Activated CD8-positive, alpha-beta memory T cell treated with anti-CD3 and anti-CD28 coated beads for 4 hours (primary cell): Measurements from ENCODE around the gene QRSL1.
"Not testable (repeated sequence)": the region's sequence is repeated elsewhere in the genome, so short reads cannot be mapped to it uniquely, and the experiment has no call there.

ENCODE experiments used
- DNase-seq, 2 donors: peaks; one replicate each; pipeline ENCODE4 v3.0.0-alpha.2; 2020; ENCODE audit warnings: low read depth in 2 of 2

The QRSL1 gene

DNA sequence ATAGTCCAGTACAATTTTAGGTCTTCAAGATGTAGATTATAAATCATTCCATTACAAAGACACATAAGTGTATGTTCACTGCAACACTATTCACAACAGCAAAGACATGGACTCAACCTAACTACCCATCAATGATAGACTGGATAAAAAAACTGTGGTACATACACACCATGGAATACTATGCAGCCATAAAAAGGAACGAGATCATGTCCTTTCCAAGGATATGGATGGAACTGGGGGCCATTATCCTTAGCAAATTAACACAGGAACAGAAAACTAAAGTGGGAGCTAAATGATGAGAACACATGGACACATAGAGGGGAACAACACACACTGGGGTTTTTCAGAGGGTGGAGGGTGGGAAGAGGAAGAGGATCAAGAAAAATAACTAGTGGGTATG lies 6.3 kb upstream of the QRSL1 start:
- DNase-seq = no peak

DNA sequence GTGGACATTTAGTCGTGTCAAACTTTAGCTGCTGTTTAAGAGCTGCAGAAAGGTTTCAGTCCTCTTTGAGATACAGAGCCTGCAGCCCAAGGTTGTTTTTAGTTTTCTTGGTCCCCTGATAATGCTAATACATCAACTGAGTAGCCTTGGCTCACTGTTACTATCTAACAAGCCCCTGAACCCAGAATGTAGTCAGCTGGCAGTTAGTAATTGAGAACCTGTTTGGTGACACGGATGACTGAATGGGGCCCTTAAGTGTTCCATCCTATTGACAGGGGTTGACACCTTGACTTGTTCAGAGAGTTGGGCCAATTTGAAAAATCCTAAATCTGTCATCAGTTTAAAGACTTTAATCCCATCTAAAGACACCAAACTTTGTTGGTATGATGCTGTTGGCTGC lies 2.9 kb upstream of the QRSL1 start:
- no peak for DNase-seq

GRCh38 chr6:106627760-106628159 lies 1.6 kb upstream of the QRSL1 start:
- DNase-seq = not testable (repeated sequence)

DNA sequence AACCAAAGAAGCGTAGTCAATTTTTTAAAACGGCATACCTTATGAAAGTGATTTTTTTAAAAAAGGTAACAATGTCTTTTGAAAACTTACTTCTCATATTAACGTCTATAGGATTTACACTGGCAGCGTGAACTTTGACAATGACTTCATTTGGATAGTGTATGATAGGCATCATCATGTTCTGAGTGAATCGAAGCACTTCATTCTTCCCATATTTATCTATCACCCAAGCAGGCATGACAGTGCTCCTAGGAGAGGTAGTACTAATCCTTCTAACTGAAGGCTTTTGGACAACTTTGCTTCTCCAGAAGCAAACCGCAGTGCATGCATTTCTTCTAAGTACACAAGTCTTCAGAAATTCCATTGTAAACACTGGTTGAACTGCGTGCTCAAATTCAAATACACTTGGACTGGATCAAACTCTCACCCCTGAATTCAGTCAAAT lies 698 bp upstream of the QRSL1 start:
- no peak for DNase-seq

DNA sequence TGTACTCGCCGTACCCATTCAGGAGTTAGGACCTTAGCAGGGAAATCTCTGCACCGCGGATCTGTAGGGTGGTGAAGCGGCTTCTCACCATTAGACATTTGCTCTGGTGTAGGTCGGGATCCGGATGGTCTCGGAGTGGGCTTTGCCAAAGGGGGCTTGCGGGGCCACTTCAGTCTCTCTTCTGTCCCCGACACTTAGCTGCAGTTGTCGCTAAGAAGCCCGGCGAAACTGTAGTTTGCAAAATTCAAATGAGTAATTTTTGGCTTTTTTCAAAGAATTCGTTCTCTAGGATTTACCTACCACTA lies 433 bp downstream of the QRSL1 start:
- DNase-seq = no peak

DNA sequence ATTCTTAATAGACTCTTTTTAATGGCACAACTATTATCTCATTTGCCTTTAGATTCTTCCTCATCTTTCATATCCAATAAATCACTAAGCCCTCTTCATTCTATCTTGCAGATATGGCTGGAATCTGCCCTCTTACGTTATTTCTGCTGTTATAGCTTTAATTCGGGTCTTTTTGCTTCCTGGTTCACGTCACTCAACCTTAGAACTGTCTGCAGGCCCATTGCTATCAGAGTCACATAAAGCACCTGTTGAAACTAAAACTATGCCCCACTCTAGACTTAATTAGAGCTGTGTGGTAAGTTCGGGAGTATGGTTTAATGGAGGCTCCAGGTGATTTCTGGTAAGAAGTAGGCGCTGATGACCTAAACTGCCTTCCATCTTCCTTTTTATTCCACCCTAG lies 988 bp downstream of the QRSL1 start:
- no peak for DNase-seq

DNA sequence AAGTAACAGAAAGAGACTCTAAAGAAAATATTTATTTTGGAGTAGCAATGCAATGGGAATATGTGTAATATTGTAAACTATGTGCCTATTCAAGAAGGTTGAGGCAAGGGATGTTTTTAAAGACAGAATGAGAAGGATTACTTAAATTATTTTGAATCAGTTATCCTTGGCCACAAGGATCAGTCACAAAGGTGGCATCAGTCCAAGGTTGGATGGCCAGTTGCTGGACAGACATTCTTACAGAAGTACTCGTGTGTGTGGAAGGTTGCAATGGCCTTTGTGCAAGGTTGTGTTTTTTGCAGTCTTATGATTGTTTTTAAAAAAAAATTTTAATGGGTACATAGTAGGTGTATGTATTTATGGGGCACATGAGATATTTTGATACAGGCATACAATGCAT lies 2.0 kb downstream of the QRSL1 start:
- DNase-seq = no peak

DNA sequence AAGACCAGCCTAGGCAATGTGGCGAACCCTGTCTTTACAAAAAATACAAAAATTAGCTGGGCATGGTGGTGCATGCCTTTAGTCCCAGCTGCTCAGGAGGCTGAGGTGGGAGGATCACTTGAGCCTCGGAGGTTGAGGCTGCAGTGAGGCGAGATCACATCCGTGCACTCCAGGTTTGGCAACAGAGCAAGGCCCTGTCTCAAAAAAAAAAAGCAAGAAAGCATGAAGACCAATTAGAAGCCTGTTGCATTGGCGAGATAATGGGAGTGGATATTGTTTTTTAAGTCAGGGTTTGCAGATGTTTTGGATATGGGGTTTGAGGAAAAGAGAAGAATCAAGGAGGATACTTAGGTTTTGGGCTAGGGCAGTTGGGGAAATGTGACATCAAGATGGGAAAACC lies 5.2 kb downstream of the QRSL1 start:
- no peak for DNase-seq

DNA sequence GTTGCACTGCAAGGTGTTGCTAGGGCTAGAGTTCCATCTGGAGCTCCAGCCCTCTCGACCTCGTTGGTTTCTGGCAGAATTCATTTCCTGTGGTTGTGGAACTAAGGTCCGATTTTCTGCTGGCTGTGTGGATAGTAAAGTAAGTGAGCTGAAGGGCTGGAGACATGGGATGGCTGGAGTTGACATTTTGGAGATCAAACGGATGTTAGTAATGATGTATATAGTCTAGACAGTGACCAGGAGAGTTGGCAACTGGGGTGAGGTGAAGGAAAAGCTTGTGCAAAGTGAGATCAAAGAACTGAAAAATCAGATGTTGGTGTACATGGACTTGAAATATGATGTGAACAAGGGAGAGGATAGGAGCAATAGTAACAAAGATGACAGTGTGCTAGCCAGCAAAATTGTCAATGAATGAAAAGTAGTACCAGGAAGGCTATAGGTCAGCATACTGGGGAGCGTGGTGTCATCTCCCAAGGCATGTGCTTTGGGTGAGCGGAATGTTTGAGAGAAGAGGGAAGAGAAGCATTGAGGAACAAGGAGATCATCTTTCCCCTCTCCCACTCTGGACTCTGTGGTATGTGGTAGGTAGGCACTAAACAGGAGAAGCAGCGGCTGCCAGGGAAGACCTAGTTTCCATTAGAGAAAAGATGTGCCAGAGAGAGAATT lies 7.8 kb downstream of the QRSL1 start:
- DNase-seq = no peak

DNA sequence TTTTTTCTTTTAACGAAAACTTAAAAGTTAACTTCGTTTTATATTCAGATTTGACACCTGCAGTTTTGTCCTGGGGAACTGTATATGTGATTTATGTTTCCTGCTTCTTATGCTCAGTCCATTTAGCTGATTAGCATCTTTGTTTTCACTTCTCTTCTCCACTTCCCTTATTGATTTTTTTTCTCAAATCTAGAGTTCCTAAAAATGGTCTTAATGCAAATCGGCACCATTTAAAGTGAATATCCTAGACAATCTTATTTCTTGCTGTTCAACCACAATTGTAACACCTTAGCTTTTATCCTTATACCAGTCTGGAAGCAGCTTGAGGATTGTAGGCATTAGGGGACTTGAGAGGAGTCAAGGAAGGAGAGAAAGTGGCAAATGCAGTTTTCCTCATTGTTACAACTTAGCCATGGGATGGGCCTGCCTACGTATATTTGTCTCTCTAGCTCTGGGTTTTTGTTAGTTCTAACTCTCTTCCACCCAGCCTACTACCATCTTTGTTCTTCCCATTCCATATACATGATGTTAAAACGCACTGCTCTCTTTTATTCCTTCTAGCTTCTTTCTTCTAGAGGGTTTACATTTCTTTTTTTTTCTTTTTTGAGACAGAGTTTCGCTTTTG lies 8.5 kb downstream of the QRSL1 start:
- no peak for DNase-seq

GRCh38 chr6:106639812-106640211 lies 10.4 kb downstream of the QRSL1 start:
- no peak for DNase-seq

- DNase-seq = no peak
These were observed 13.1 kb downstream of the QRSL1 start for GRCh38 chr6:106642476-106642875.

GRCh38 chr6:106643061-106643460 lies 13.7 kb downstream of the QRSL1 start:
- no peak for DNase-seq

DNA sequence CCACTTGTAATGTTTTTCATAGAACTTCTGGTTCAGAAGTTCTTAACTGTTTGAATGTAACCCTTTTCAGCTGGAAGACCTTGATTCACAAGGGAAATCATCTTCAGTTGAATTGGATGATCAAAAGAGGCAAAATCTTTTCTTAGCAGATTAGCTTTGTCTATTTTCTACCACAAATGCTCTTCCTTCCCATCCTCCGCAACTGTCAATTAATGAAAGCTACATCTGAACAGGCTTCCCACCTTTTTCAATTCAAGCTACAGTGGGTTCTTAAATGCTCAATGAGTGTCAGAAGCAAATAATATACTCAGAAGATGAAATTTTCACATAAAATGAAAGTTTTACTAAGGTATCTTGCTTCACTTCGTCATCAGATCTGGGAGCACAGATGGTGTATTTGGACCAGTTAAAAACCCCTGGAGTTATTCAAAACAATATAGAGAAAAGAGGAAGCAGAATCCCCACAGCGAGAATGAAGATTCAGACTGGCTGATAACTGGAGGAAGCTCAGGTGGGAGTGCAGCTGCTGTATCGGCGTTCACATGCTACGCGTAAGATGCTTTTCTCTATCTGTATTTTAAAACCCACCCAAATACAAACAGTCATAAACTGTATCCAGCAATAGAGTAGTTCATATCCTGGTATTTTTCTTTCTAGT lies 19.4 kb downstream of the QRSL1 start:
- no peak for DNase-seq

GRCh38 chr6:106658469-106658868 lies 29.1 kb downstream of the QRSL1 start:
- DNase-seq = no peak

GRCh38 chr6:106659859-106660258 lies 30.5 kb downstream of the QRSL1 start:
- DNase-seq = no peak

- DNase-seq = no peak
These were observed 33.1 kb downstream of the QRSL1 start for GRCh38 chr6:106662458-106662857.

- no peak for DNase-seq
These were observed 37.1 kb downstream of the QRSL1 start for GRCh38 chr6:106666282-106667021.

DNA sequence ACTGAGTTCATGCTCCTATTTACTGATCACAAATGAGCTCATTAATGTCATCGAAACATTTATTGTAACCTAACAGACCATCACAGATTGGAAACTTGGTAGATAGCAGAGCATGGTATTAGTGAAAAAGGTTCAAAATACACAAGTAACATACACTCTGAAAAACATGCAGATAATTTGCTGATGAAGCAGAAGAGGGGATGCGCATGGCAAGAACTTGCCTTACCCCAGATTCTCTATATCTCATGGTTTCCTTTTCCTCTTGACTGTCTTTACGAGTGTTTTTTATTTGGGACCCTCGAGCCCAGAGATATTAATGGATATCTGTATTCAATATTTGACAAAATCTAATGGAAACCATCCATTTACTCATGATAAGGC lies 37.6 kb downstream of the QRSL1 start:
- DNase-seq = no peak

DNA sequence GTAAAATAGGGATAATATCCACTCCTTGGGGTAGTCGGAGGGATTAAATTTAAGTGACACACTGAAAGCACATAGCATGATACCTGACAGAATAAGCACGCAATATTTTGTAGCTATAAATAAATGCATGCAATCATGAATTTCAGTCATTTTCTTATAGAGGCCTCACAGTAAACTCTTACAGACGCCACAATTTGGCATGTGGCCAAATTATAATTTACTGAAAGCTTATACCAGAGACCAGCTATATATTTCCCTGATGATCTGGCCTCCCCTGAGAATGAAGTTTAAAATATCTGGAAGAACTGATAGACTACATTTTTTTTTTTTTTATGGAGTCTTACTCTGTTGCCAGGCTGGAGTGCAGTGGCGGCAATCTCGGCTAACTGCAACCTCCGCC lies 40.9 kb downstream of the QRSL1 start:
- DNase-seq = no peak

DNA sequence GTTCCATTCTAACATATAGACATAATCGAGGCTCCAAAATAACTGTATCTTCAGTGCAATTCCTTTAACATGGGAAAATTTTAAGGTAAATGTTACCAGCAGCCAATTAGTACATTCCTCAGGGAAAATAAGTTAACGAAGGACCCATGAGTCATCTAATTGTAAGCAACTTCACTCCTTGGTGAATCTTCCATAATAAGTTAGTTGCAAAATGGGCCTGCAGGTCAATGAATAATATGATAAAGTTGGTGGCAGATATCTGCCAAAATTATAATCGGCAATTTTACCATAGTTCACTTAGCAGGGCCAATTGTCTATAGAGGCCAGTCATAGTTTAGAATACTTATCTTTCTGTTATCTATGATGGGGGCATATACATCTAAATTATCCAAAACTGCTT lies 42.3 kb downstream of the QRSL1 start:
- DNase-seq = no peak

GRCh38 chr6:106674541-106675229 lies 45.3 kb downstream of the QRSL1 start:
- DNase-seq = no peak
